Measurements from ENCODE around the gene EBF3. TPM values are rescaled to one million over a fixed set of nuclear protein-coding genes. Genes with fewer than 3 reads are reported as not detected.

Gene EBF3
- total RNA-seq, 1 experiment from 2014 or later = not detected

DNA sequence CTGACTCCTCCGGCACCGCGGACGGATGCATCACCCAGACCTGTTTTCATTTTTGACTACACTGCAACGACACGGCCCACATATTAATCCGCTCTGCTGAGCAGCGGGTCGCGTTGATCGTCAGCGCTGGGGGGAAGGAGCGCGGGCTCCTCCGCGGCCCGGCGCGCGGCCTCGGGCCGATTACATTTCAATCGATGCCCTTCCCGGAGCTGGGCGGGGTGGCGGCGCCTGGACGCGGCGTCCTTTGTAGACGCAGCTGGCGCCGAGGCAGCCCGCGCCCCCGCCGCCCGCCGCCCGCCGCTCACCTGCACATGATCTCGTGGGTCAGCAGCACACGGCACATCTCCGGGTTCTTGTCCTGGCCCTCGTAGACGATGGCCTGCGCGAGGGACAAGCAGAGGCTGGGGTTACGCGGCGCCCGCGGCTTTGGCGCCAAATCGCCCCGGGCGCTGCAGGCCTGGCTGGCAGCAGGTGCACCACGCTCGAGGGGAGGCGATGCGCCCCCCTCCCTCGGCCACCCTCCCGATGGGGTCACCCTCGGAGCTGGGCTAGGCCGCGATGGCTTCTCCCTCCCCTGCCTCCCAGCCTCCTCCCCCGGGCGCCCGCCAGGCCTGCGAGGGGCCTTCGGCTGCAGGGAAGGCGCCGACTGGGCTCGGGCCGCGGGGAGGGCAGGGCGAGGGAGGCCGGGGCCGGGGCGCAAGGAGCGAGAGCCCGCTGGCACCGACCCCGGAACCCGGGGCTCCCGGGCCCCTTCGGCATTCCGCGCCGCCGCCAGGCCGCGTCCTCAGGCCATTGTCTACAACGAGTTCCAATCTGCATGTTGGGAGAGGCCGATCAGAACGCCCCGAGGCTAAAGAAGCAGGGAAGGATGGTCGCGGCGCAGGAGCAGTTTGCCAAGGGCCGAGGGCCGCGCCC, 5.2 kb downstream of the EBF3 start:
- Histone ChIP-seq H3K9me3 (ENCODE audit: insufficient read depth, low read depth) (no peaks in the 10 kb centered on the region), H3K4me3 (no peak overlapping the region), H3K27ac (no peak overlapping the region), H3K27me3 (ENCODE audit: insufficient read depth, low read depth) (peaks cover 18% of the 10 kb centered on the region; the same call in 1 of the 2 replicates), H3K4me2 (no peak overlapping the region), H3K9me2 (ENCODE audit: insufficient read depth) (no peaks in the 10 kb centered on the region), H3K4me1 (replicated peaks; ENCODE audit: insufficient read depth) (no peaks in the 10 kb centered on the region), H2AFZ (no peak overlapping the region), H3K79me2 (ENCODE audit: low read depth) (no peaks in the 10 kb centered on the region), H4K20me1 (ENCODE audit: insufficient read depth) (no peaks in the 10 kb centered on the region), H3K36me3 (ENCODE audit: low read depth) (no peaks in the 10 kb centered on the region), H3F3A (ENCODE audit: insufficient read depth, low read depth) (no peaks in the 10 kb centered on the region)
- ChIA-PET CTCF (no interaction called here), POLR2A (ENCODE audit: unreplicated experiment) (no interaction called here)
- TF ChIP-seq EZH2 (IDR thresholded peaks at IDR 0.05; ENCODE audit: low read depth) (no peak), CTCF (conservative IDR thresholded peaks at IDR 0.05) (no peak)
- intact Hi-C loops (cut with micrococcal nuclease; ENCODE audit: unreplicated experiment) = no loop called here
- no TSS peak for BruUV-seq (replicated peaks)
- no peak for DNase-seq

DNA sequence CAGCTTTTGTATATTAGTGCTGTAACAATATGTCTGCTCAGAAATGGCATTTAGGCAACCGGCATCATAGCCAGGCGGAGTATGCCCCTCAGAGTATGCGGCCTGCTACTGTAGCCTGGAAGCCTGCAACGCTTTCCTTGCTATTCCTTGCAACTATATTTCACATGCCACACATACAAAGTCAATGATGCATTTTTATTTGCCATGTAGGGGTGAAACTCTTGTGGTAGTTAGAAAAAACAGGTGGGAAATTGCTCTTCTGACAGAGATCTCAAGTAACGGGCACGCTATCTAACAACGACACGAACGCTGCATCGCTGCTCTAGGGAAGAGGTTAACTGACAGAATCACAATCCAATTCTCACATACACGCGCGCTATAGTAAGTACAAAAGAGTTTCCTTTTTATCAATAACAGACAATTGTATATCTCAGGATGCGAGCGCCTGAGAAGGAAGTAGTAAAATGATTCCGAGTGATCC, 5.9 kb downstream of the EBF3 start:
- no peaks in the 10 kb centered on the region for H4K20me1 ChIP-seq (ENCODE audit: insufficient read depth)
- peaks cover 25% of the 10 kb centered on the region; the same call in 1 of the 2 replicates for H3K27me3 ChIP-seq (ENCODE audit: insufficient read depth, low read depth)
- no peak overlapping the region for H3K4me3 ChIP-seq
- no peaks in the 10 kb centered on the region for H3K36me3 ChIP-seq (ENCODE audit: low read depth)
- no peak overlapping the region for H3K4me2 ChIP-seq
- no peak overlapping the region for H3K27ac ChIP-seq
- no peaks in the 10 kb centered on the region for H3K9me2 ChIP-seq (ENCODE audit: insufficient read depth)
- no peaks in the 10 kb centered on the region for H3K79me2 ChIP-seq (ENCODE audit: low read depth)
- TF ChIP-seq EZH2 (IDR thresholded peaks at IDR 0.05; ENCODE audit: low read depth) (no peak), CTCF (conservative IDR thresholded peaks at IDR 0.05) (no peak)
- POLR2A ChIA-PET (ENCODE audit: unreplicated experiment) = no interaction called here
- BruUV-seq (replicated peaks) = no TSS peak
- intact Hi-C loops (cut with micrococcal nuclease; ENCODE audit: unreplicated experiment) = no loop called here
- CTCF ChIA-PET = no interaction called here
- DNase-seq = no peak
- H3K9me3 ChIP-seq (ENCODE audit: insufficient read depth, low read depth) = no peaks in the 10 kb centered on the region
- no peak overlapping the region for H2AFZ ChIP-seq
- H3F3A ChIP-seq (ENCODE audit: insufficient read depth, low read depth) = no peaks in the 10 kb centered on the region
- H3K4me1 ChIP-seq (replicated peaks; ENCODE audit: insufficient read depth) = no peaks in the 10 kb centered on the region

DNA sequence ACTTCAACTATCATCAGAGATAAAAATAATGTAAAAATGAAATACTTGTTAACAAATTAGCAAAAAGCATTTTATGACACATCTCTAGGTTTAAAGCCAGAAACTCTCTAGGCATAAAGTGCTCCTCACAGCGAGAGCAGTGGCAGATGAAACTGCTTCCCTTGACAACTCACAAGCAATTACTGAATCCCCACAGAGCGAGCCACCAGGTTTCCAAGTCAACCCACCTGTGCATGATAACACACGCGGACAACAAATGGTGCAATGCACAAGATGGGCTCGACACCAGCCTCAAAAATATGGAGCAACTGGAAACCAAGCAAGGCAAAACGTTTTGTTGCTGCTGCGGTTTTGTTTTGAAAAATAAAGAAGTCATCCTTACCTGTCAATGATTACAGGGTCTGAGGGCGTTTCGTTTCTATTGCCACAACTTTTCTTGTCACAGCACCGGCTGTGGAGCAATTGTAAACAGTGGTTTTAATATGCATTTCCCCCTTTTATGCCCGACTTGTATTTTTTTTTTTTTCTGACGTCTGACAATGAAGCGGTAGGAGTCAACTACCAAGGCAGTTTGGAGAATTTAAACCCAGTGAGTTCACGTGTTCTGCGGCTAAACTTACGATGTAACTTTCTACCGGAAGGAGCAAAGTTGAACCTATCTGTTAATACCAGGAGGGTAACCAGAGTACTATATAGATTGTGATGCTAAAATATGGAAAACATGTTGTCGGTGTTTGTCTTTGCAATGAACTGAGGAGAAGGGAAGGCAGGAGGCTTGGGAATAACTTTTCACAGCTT, 7.0 kb downstream of the EBF3 start:
- no peaks in the 10 kb centered on the region for H3K79me2 ChIP-seq (ENCODE audit: low read depth)
- intact Hi-C loops (cut with micrococcal nuclease; ENCODE audit: unreplicated experiment) = no loop called here

More for the DNA sequence above, 7.0 kb downstream of the EBF3 start:
- Histone ChIP-seq H3K9me2 (ENCODE audit: insufficient read depth) (no peaks in the 10 kb centered on the region), H3K9me3 (ENCODE audit: insufficient read depth, low read depth) (no peaks in the 10 kb centered on the region), H3K27me3 (ENCODE audit: insufficient read depth, low read depth) (peaks cover 35% of the 10 kb centered on the region; the same call in 1 of the 2 replicates), H3F3A (ENCODE audit: insufficient read depth, low read depth) (no peaks in the 10 kb centered on the region), H3K36me3 (ENCODE audit: low read depth) (no peaks in the 10 kb centered on the region), H4K20me1 (ENCODE audit: insufficient read depth) (no peaks in the 10 kb centered on the region), H3K27ac (no peak overlapping the region), H3K4me1 (replicated peaks; ENCODE audit: insufficient read depth) (no peaks in the 10 kb centered on the region), H3K4me2 (no peak overlapping the region), H2AFZ (no peak overlapping the region), H3K4me3 (no peak overlapping the region)
- POLR2A ChIA-PET (ENCODE audit: unreplicated experiment) = no interaction called here
- DNase-seq = no peak
- TF ChIP-seq CTCF (conservative IDR thresholded peaks at IDR 0.05) (no peak), EZH2 (IDR thresholded peaks at IDR 0.05; ENCODE audit: low read depth) (no peak)
- CTCF ChIA-PET = no interaction called here
- BruUV-seq (replicated peaks) = no TSS peak

Data from PC-9 (cell line).